H1 (cell line): ENCODE measurements around the gene UBE2G2. TPM values are rescaled to one million over a fixed set of nuclear protein-coding genes. Genes with fewer than 3 reads are reported as not detected.

ENCODE experiments used
- CTCF ChIA-PET: fragments of 300-600 bp; sonication (Branson Sonifier 250); formaldehyde crosslinking; loops from one replicate; lab custom pipeline; 2021; ENCODE audit not compliant: partially characterized antibody; lab: Charles Lee
- POLR2A ChIA-PET: fragments of 300-600 bp; sonication (Branson Sonifier 250); formaldehyde crosslinking; loops from one replicate; lab custom pipeline; 2021; ENCODE audit warnings: inconsistent platforms; ENCODE audit not compliant: partially characterized antibody; lab: Charles Lee
- DNase-seq, 2 experiments: peaks; one replicate each; pipeline versions ENCODE4 v3.0.0 to v3.0.0-alpha.2; 2010 to 2022; ENCODE audit warnings: low spot score in 2 of 2, low read depth in 1 of 2, mixed read lengths in 1 of 2
- FAIRE-seq: peaks from 2 replicates; lab custom pipeline; 2011; peaks lifted over from hg19 to GRCh38; lab: Jason Lieb, UNC
- H2AFZ ChIP-seq: 2 replicates; pipeline ENCODE4 v1.8.1; 2012; ENCODE audit warnings: low read length, inconsistent platforms
- H2AK5ac ChIP-seq: 2 replicates; pipeline ENCODE4 v1.6.1; 2013; ENCODE audit warnings: low read depth, low read length
- H2BK120ac ChIP-seq: replicated peaks from 2 replicates; pipeline ENCODE3; 2013; ENCODE audit warnings: low read depth, low read length, inconsistent platforms
- H2BK12ac ChIP-seq: 2 replicates; pipeline ENCODE4 v1.6.1; 2013; ENCODE audit warnings: low read depth, low read length
- H2BK15ac ChIP-seq: 2 replicates; pipeline ENCODE4 v1.6.1; 2013; ENCODE audit warnings: low read length
- H2BK20ac ChIP-seq: 2 replicates; pipeline ENCODE4 v1.6.1; 2013; ENCODE audit warnings: low read length
- H2BK5ac ChIP-seq: 2 replicates; pipeline ENCODE4 v1.6.1; 2013; ENCODE audit warnings: low read depth, low read length
- H3K14ac ChIP-seq: 2 replicates; pipeline ENCODE4 v1.6.1; 2013; ENCODE audit warnings: inconsistent platforms; ENCODE audit not compliant: insufficient read length
- H3K18ac ChIP-seq: 2 replicates; pipeline ENCODE4 v1.6.1; 2013; ENCODE audit warnings: low read length; ENCODE audit errors: extremely low read depth
- H3K23ac ChIP-seq: 2 replicates; pipeline ENCODE4 v1.6.1; 2013; ENCODE audit warnings: inconsistent platforms; ENCODE audit not compliant: insufficient read length
- H3K23me2 ChIP-seq: 2 replicates; pipeline ENCODE4 v1.6.1; 2013; ENCODE audit warnings: low read depth, low read length
- H3K27ac ChIP-seq: 2 replicates; pipeline ENCODE4 v1.6.1; 2011; ENCODE audit warnings: low read depth, low read length, inconsistent platforms
- H3K27me3 ChIP-seq, 4 experiments: replicated peaks in 1 of 4; 1 replicate in 1 of 4; 2 replicates in 3 of 4; pipeline versions ENCODE4 v1.6.1 to v1.8.1; 2011 to 2013; ENCODE audit warnings: low read length in 3 of 4, mild to moderate bottlenecking in 3 of 4, inconsistent platforms in 2 of 4, mixed read lengths in 2 of 4, moderate library complexity in 1 of 4; ENCODE audit not compliant: control insufficient read depth in 3 of 4, insufficient read depth in 3 of 4; ENCODE audit errors: extremely low read depth in 1 of 4
- H3K36me3 ChIP-seq, 4 experiments: 2 replicates each; pipeline versions ENCODE4 v1.6.1 to v1.8.1; 2011 to 2013; ENCODE audit warnings: mild to moderate bottlenecking in 4 of 4, low read length in 3 of 4, moderate library complexity in 2 of 4, control low read depth in 1 of 4, inconsistent platforms in 1 of 4; ENCODE audit not compliant: insufficient read depth in 4 of 4, control insufficient read depth in 2 of 4
- H3K4ac ChIP-seq: replicated peaks from 2 replicates; pipeline ENCODE3; 2013; ENCODE audit warnings: low read length, low read depth, mixed read lengths, inconsistent platforms; ENCODE audit not compliant: insufficient read length
- H3K4me1 ChIP-seq, 4 experiments: replicated peaks in 1 of 4; 1 replicate in 1 of 4; 2 replicates in 3 of 4; pipeline versions ENCODE4 v1.6.1 to v1.8.1; 2011 to 2013; ENCODE audit warnings: low read length in 3 of 4, inconsistent platforms in 2 of 4, mixed read lengths in 1 of 4; ENCODE audit not compliant: insufficient read depth in 4 of 4, control insufficient read depth in 3 of 4
- H3K4me2 ChIP-seq, 2 experiments: 2 replicates each; pipeline versions ENCODE4 v1.6.1 to v1.8.1; 2011 to 2013; ENCODE audit warnings: low read depth in 2 of 2, low read length in 2 of 2, control low read depth in 1 of 2, inconsistent platforms in 1 of 2, mild to moderate bottlenecking in 1 of 2; ENCODE audit not compliant: insufficient read depth in 1 of 2
- H3K4me3 ChIP-seq, 4 experiments: fragments of 200-600, 300-600 bp in 1 of 4; sonication (generic), shearing (Covaris generic), sonication (Bioruptor Twin) in 1 of 4; 2 replicates each; pipeline versions ENCODE4 v1.5.1 to v1.8.1; 2011 to 2016; ENCODE audit warnings: low read length in 4 of 4, low read depth in 3 of 4, control low read depth in 2 of 4, inconsistent platforms in 2 of 4, mild to moderate bottlenecking in 2 of 4, mixed read lengths in 1 of 4, moderate library complexity in 1 of 4; ENCODE audit not compliant: insufficient read depth in 2 of 4; ENCODE audit errors: extremely low read depth in 1 of 4
- H3K56ac ChIP-seq: replicated peaks from 2 replicates; pipeline ENCODE3; 2013; ENCODE audit warnings: low read depth, mild to moderate bottlenecking, mixed read lengths, low read length, inconsistent platforms; ENCODE audit not compliant: insufficient read length
- H3K79me1 ChIP-seq: 2 replicates; pipeline ENCODE4 v1.6.1; 2013; ENCODE audit warnings: low read depth, low read length, control low read depth
- H3K79me2 ChIP-seq, 2 experiments: 2 replicates each; pipeline versions ENCODE4 v1.6.1 to v1.8.1; 2012 to 2013; ENCODE audit warnings: low read length in 2 of 2, mild to moderate bottlenecking in 2 of 2, inconsistent platforms in 1 of 2; ENCODE audit not compliant: insufficient read depth in 2 of 2, control insufficient read depth in 1 of 2
- H3K9ac ChIP-seq, 4 experiments: replicated peaks in 1 of 4; 1 replicate in 1 of 4; 2 replicates in 3 of 4; pipeline versions ENCODE4 v1.6.1 to v1.8.1; 2011 to 2013; ENCODE audit warnings: low read depth in 3 of 4, low read length in 3 of 4, control low read depth in 2 of 4, mild to moderate bottlenecking in 2 of 4, moderate library complexity in 2 of 4, inconsistent platforms in 1 of 4; ENCODE audit errors: extremely low read depth in 1 of 4
- H3K9me3 ChIP-seq, 2 experiments: 2 replicates each; pipeline versions ENCODE4 v1.6.1 to v1.8.1; 2012 to 2013; ENCODE audit warnings: mild to moderate bottlenecking in 2 of 2, moderate library complexity in 2 of 2, control low read depth in 1 of 2, inconsistent platforms in 1 of 2, low read depth in 1 of 2, low read length in 1 of 2, mixed read lengths in 1 of 2; ENCODE audit not compliant: insufficient read depth in 2 of 2
- H4K20me1 ChIP-seq, 2 experiments: replicated peaks in 1 of 2; 2 replicates each; pipeline versions ENCODE3 to v1.8.1; 2011 to 2013; ENCODE audit warnings: inconsistent platforms in 2 of 2, low read length in 2 of 2, mild to moderate bottlenecking in 1 of 2; ENCODE audit not compliant: insufficient read depth in 2 of 2, control insufficient read depth in 1 of 2
- H4K5ac ChIP-seq: 2 replicates; pipeline ENCODE4 v1.6.1; 2013; ENCODE audit warnings: low read length, low read depth, mixed read lengths, inconsistent platforms; ENCODE audit not compliant: insufficient read length
- H4K8ac ChIP-seq: 2 replicates; pipeline ENCODE4 v1.8.0; 2013; ENCODE audit warnings: mild to moderate bottlenecking, moderate library complexity, low read length, inconsistent platforms; ENCODE audit not compliant: insufficient read depth; ENCODE audit errors: extremely low read depth
- H4K91ac ChIP-seq: replicated peaks from 2 replicates; pipeline ENCODE3; 2013; ENCODE audit warnings: low read length, mixed read lengths, inconsistent platforms; ENCODE audit not compliant: insufficient read length
- BACH1 ChIP-seq: IDR thresholded peaks from 2 replicates; pipeline ENCODE4 v1.6.1; 2012; ENCODE audit warnings: low read length, improper control_type of control experiment
- CTBP2 ChIP-seq: IDR thresholded peaks from 2 replicates; pipeline ENCODE4 v1.7.0; 2011; ENCODE audit warnings: borderline replicate concordance, mild to moderate bottlenecking, moderate library complexity, mixed read lengths, low read length; ENCODE audit not compliant: insufficient read depth, insufficient read length
- EZH2 ChIP-seq: fragments of 200-600 bp; sonication (generic); IDR thresholded peaks from 2 replicates; pipeline ENCODE4 v1.7.1; 2012; ENCODE audit warnings: low read depth, mild to moderate bottlenecking, moderate library complexity, low read length, inconsistent platforms; ENCODE audit not compliant: severe bottlenecking
- MAFK ChIP-seq: IDR thresholded peaks from 2 replicates; pipeline ENCODE4 v1.6.1; 2012; ENCODE audit warnings: low read depth, mild to moderate bottlenecking, improper control_type of control experiment, low read length
- POU5F1 ChIP-seq: IDR thresholded peaks from 2 replicates; pipeline ENCODE4 v1.6.1; 2011; ENCODE audit warnings: low read depth, mild to moderate bottlenecking, low read length, moderate library complexity
- RFX5 ChIP-seq: IDR thresholded peaks from 2 replicates; pipeline ENCODE4 v1.6.1; 2011; ENCODE audit warnings: low read depth, low read length, improper control_type of control experiment, borderline replicate concordance
- TCF12 ChIP-seq: IDR thresholded peaks from 2 replicates; pipeline ENCODE4 v1.6.1; 2011; ENCODE audit warnings: low read depth, mild to moderate bottlenecking, low read length
- WGBS, 2 experiments: shearing (Covaris generic) in 1 of 2; methylation state at CpG; one replicate each; pipeline versions ENCODE4 v1.1.6 to v1.1.7; 2013 to 2015; ENCODE audit warnings: low lambda C conversion rate in 2 of 2, mixed read lengths in 2 of 2, inconsistent platforms in 1 of 2, low coverage in 1 of 2, missing lambda C conversion rate in 1 of 2; ENCODE audit not compliant: insufficient replicate concordance in 2 of 2, insufficient coverage in 1 of 2, insufficient read length in 1 of 2; ENCODE audit errors: extremely low coverage in 1 of 2, missing lambda C conversion rate in 1 of 2; 5-methylcytosine and 5-hydroxymethylcytosine counted together
- polyA plus RNA-seq, 7 experiments: library from polyadenylated mRNA; depleted of rRNA in 3 of 7; stranded (reverse) in 5 of 7; unstranded in 2 of 7; fragments of >200 nt in 5 of 7; fragments of 200-250 nt in 2 of 7; gene quantifications; 1 replicate in 5 of 7; 2 replicates in 1 of 7; 4 replicates in 1 of 7; pipeline versions ENCODE4 v1.2.1 to v1.2.3, GENCODE V29; 2011 to 2013; ENCODE audit warnings: missing spikeins in 2 of 7, mixed read lengths in 2 of 7
- total RNA-seq: library from RNA; stranded (reverse); fragmentation: NEBNext Ultra II Directional; extraction: Animal tissue kit (Norgen Biotek cat#: 25700); gene quantifications from 2 replicates; pipeline ENCODE4 v1.2.1, GENCODE V29; 2021

UBE2G2 gene
- total and polyA plus RNA-seq, 2 of the 8 experiments (the other 6 are each of a cell fraction or from before 2014, with no cell fraction given): 96.3 to 101 TPM

DNA sequence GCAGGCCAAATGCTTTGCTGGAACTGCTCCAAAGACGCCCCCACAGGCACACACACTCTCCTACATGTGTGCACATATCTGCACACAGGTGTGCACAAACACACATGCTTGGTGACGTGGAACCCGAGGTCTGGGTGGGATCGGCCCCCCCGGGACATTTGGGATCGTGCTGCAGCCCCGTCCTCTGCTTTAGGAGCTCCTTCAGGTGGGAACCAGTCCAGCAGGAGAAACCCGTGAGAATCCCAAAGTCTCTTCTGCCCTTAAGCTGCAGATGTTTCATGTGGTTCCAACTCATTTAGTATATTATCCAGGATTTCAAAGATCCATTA lies 38.6 kb downstream of the UBE2G2 start:
- H3K9ac ChIP-seq: no peak overlapping the region
- no peak overlapping the region for H2BK15ac ChIP-seq
- no peaks in the 10 kb centered on the region for H3K27me3 ChIP-seq
- H3K79me1 ChIP-seq: peaks cover 3% of the 10 kb centered on the region; the same call in 1 of the 2 replicates
- DNase-seq (no peak), FAIRE-seq (no peak)
- H4K91ac ChIP-seq: no peak overlapping the region
- CTCF ChIA-PET: interaction anchor here (1.6 to 4.7 kb wide), 6 partner anchors 10 to 268 kb away, joined by 4 to 28 read pairs (median 10); partner anchors contain the start of gene KRTAP10-12
- H3K36me3 ChIP-seq: no peaks in the 10 kb centered on the region
- H3K56ac ChIP-seq: no peak overlapping the region
- no peak overlapping the region for H2BK5ac ChIP-seq
- no peaks in the 10 kb centered on the region for H4K20me1 ChIP-seq
- H3K4me3 ChIP-seq: no peak overlapping the region
- no peak overlapping the region for H2BK20ac ChIP-seq
- H4K5ac ChIP-seq: no peak overlapping the region
- no peak overlapping the region for H3K4me2 ChIP-seq
- H4K8ac ChIP-seq: no peak overlapping the region
- H2AK5ac ChIP-seq: no peak overlapping the region; the same call in 1 of the 2 replicates
- no peak overlapping the region for H3K14ac ChIP-seq
- TF ChIP-seq TCF12: no peak
- no peak for TF ChIP-seq BACH1
- no peak for TF ChIP-seq RFX5
- no peak for TF ChIP-seq EZH2
- no peak for TF ChIP-seq CTBP2
- no peak for TF ChIP-seq POU5F1
- no peak for TF ChIP-seq MAFK
- no peak overlapping the region for H3K4ac ChIP-seq
- peaks cover 0 to 44% (median 22%) of the 10 kb centered on the region in 4 experiments; a peak in 6 of 7 replicates for H3K4me1 ChIP-seq
- no peak overlapping the region for H3K27ac ChIP-seq
- no peak overlapping the region for H2BK120ac ChIP-seq
- 94% methylated on average over 8 of the region's 8 CpGs; no CpG with 5 or more reads in 1 of the 2 experiments for WGBS, 2 experiments
- no peaks in the 10 kb centered on the region for H3K23me2 ChIP-seq
- peaks cover 0 to 6% of the 10 kb centered on the region in 2 experiments; a peak in 1 of 4 replicates for H3K9me3 ChIP-seq
- no peaks in the 10 kb centered on the region for H3K79me2 ChIP-seq
- H2AFZ ChIP-seq: no peak overlapping the region
- POLR2A ChIA-PET: interaction anchor here (1.7 kb wide), 1 partner anchor 9 kb away, joined by 3 read pairs; no protein-coding TSS in a partner anchor
- no peak overlapping the region for H3K23ac ChIP-seq
- H3K18ac ChIP-seq: no peak overlapping the region
- H2BK12ac ChIP-seq: 0 out of 2 replicates have a peak overlapping the region, but pooled peaks have one; percentile 27
